Measurements from ENCODE around the gene ARRDC3.

DNA sequence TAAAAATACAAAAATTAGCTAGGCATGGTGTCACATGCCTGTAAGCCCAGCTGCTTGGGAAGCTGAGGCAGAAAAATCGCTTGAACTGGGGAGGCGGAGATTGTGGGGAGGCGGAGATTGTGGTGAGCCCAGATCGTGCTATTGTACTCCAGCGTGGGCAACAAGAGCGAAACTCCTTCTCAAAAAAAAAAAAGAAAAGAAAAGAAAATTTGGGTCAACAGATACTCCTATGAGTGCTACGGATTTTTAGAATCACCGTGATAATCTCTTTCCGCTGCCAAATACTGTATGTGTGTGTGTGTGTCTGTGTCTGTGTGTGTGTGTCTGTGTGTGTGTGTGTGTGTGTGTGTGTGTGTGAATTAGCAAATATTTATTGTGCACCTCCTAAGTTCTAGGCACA is 64.4 kb downstream of the ARRDC3 start:
- no peak for TF ChIP-seq POLR2A (IDR thresholded peaks at IDR 0.05)
- TF ChIP-seq, protein P1, sequence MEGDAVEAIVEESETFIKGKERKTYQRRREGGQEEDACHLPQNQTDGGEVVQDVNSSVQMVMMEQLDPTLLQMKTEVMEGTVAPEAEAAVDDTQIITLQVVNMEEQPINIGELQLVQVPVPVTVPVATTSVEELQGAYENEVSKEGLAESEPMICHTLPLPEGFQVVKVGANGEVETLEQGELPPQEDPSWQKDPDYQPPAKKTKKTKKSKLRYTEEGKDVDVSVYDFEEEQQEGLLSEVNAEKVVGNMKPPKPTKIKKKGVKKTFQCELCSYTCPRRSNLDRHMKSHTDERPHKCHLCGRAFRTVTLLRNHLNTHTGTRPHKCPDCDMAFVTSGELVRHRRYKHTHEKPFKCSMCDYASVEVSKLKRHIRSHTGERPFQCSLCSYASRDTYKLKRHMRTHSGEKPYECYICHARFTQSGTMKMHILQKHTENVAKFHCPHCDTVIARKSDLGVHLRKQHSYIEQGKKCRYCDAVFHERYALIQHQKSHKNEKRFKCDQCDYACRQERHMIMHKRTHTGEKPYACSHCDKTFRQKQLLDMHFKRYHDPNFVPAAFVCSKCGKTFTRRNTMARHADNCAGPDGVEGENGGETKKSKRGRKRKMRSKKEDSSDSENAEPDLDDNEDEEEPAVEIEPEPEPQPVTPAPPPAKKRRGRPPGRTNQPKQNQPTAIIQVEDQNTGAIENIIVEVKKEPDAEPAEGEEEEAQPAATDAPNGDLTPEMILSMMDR (IDR thresholded peaks at IDR 0.05): no peak
- no peak for TF ChIP-seq POLR2AphosphoS5 (IDR thresholded peaks at IDR 0.05)

Measured in breast epithelium (tissue), 3 donors.